ENCODE data around the gene SRPX2.

- TF ChIP-seq EZH2 (IDR thresholded peaks at IDR 0.05; ENCODE audit: insufficient read depth, poor library complexity, severe bottlenecking) (no peak), EZH2phosphoT487 (IDR thresholded peaks at IDR 0.05; ENCODE audit: insufficient read depth, low read depth) (no peak)
Observed at GRCh38 chrX:100623001-100623400, 21.0 kb upstream of the SRPX2 start.
